Activated T-cell treated with anti-CD3 and anti-CD28 coated beads, Interleukin-2, amount 50 U/mL, for 4 hours (primary cell): ENCODE measurements around the gene TMEM154. TPM values are rescaled to one million over a fixed set of nuclear protein-coding genes. Genes with fewer than 3 reads are reported as not detected.

ENCODE experiments used
- ATAC-seq, 2 donors: fragments of 200-7000 bp; cut with Tn5 transposase; one replicate each; pipeline ENCODE4 v1.10.0; 2021
- DNase-seq: peaks from one replicate; pipeline ENCODE4 v3.0.0-alpha.2; 2020
- H3K27me3 Mint-ChIP-seq: one replicate; pipeline ENCODE4 v1.8.0; 2021; ENCODE audit warnings: low read depth, mixed read lengths
- H3K36me3 Mint-ChIP-seq: one replicate; pipeline ENCODE4 v1.8.0; 2022; ENCODE audit warnings: mixed read lengths; ENCODE audit not compliant: insufficient read depth
- H3K4me1 Mint-ChIP-seq: one replicate; pipeline ENCODE4 v1.8.0; 2021; ENCODE audit warnings: low read depth, mixed read lengths
- H3K4me3 Mint-ChIP-seq: one replicate; pipeline ENCODE4 v1.8.0; 2021; ENCODE audit warnings: mild to moderate bottlenecking, moderate library complexity, mixed read lengths
- H3K9me3 Mint-ChIP-seq: one replicate; pipeline ENCODE4 v1.8.0; 2021; ENCODE audit warnings: mixed read lengths
- total RNA-seq, 3 donors: library from RNA; stranded (reverse); gene quantifications; one replicate each; pipeline ENCODE4 v1.2.1, GENCODE V29; 2021

Gene TMEM154
- total RNA-seq, 3 donors from 2014 or later: 5.6 to 6.2 (median 6.0) TPM

DNA sequence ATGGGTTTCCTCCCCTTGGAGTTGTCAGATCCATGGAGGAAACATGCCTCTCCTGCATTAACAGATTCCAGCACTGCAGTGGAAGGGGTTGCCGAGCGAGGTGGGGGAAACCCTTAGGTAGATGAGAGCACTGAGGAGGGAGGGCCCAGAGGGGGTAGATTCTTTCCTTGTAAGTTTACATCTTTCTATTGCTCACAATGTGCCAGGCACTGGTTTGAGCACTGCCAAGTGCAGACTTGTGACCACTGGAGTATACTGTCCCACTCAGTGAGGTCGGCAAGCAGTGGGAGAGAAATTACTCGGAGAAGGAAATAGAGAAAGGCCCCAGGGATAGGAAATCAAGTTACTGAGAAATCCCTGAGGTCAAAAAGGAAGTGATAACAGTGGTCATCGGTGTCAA is 27.8 kb upstream of the TMEM154 start:
- Mint-ChIP-seq H3K4me3 (no peak overlapping the region), H3K27me3 (no peaks in the 10 kb centered on the region), H3K36me3 (peaks cover 2% of the 10 kb centered on the region), H3K9me3 (peaks cover 13% of the 10 kb centered on the region), H3K4me1 (peaks cover 2% of the 10 kb centered on the region)
- ATAC-seq (no peak), DNase-seq (no peak)

DNA sequence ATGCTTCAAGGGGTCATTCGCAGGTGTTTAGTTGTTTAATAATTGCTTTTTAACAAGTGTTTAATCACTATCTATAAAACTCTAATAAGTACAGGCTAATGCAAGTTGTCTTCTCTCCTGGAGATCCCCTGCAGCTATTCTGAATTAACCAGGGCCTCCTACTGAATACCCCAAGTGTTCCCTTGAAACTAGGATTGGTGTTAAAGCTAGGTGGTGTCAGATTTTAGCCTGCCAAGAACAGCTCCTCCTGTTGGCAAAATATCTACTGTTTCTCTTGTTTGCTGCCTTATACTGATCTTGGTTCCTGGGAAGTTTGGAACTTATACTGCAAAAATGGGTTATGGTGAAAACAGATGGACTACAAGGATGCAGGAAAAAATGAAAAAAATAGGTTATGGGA is 26.1 kb upstream of the TMEM154 start:
- Mint-ChIP-seq H3K36me3 (peaks cover 2% of the 10 kb centered on the region), H3K4me3 (no peak overlapping the region), H3K4me1 (peaks cover 2% of the 10 kb centered on the region), H3K27me3 (peaks cover 2% of the 10 kb centered on the region), H3K9me3 (peaks cover 13% of the 10 kb centered on the region)
- no peak for ATAC-seq
- DNase-seq: no peak

- Mint-ChIP-seq H3K36me3 (peaks cover 2% of the 10 kb centered on the region), H3K27me3 (peaks cover 5% of the 10 kb centered on the region), H3K4me1 (peaks cover under 1% of the 10 kb centered on the region), H3K9me3 (peaks cover 13% of the 10 kb centered on the region), H3K4me3 (no peak overlapping the region)
- ATAC-seq (no peak), DNase-seq (no peak)
These were observed 25.0 kb upstream of the TMEM154 start for GRCh38 chr4:152704788-152705187.

DNA sequence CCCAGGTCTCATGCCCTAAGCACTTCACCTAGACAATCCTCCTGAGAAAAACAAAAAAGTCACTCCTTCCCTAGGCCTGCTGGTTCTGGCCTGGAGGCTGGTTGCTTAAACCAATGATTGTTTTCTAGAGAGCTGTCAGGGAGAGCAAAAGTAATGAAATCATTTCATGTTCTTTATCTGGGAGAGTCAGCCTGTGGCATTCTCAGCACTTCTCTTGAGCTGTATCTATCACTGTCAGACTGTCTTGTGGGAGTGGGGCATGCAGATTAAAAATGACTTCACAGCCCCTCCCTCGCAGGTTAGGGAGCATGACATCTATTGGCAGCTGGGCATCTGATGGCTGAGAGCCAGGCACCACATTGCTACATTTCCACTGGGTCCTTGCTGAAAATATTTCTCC is 20.4 kb upstream of the TMEM154 start:
- peaks cover 10% of the 10 kb centered on the region for H3K9me3 Mint-ChIP-seq
- DNase-seq (no peak), ATAC-seq (no peak)
- no peak overlapping the region for H3K4me3 Mint-ChIP-seq
- H3K36me3 Mint-ChIP-seq: peaks cover 2% of the 10 kb centered on the region
- peaks cover 5% of the 10 kb centered on the region for H3K27me3 Mint-ChIP-seq
- peaks cover 16% of the 10 kb centered on the region for H3K4me1 Mint-ChIP-seq

DNA sequence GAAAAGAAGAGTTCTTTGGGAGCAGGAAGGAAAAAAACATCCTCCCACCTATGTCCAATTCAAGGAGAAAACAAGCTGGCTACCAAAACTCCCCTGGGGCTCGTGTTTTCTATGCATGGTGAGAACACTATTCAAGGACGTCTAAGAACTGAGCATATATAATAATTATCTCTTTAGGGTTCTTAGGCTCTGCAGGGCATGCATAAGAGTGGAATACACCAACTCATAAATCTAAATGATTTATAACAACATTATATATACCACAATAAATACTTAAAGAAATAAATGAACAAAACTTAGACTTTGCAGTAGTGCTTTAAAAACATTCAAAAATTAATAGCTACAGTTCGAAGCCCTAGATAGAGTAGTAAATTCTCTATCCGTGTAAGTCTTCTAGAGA is 19.5 kb upstream of the TMEM154 start:
- no peaks in the 10 kb centered on the region for H3K36me3 Mint-ChIP-seq
- H3K27me3 Mint-ChIP-seq: peaks cover 5% of the 10 kb centered on the region
- H3K4me3 Mint-ChIP-seq: no peak overlapping the region
- no peak for ATAC-seq
- no peak for DNase-seq
- peaks cover 4% of the 10 kb centered on the region for H3K9me3 Mint-ChIP-seq
- peaks cover 16% of the 10 kb centered on the region for H3K4me1 Mint-ChIP-seq

- H3K9me3 Mint-ChIP-seq: no peaks in the 10 kb centered on the region
These were observed 18.3 kb upstream of the TMEM154 start for GRCh38 chr4:152698089-152698499.

DNA sequence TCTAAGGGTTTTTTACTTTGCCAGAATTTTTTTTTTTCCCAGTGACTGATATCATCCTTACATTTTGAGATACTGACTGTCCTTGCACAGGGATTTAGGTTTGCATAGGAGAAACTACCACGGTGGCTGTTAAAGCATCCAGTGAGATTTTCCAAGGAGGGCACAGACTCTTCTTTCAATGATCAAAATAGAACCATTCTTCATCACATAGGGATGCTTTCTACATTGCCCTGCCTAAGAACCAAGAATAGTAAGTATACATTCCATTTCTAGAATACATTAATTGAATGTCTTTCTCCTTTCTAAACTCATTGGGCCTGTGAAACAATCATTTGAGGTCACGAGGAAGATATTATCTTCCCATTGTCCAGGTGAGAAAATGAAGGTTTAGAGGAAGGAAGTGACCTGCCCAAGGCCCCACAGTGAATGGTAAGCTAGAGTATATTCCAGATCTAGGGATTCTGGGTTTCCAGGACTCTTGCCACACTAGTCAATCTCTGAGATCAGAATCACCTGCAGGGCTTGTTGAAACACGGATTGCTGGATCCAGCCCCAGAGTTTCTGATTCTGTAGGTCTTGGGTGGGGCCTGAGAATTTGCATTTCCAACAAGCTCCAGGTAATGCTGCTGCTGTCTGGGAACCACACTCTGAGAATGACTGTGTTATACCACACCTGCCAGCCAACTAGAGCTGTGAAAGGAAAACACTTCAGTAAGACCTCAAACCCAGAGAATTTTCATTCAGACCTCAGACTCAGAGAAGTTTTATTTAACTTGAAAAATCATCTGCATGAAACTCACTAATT is 17.7 kb upstream of the TMEM154 start:
- DNase-seq (no peak), ATAC-seq (no peak)
- Mint-ChIP-seq H3K4me3 (no peak overlapping the region), H3K27me3 (peaks cover 5% of the 10 kb centered on the region), H3K9me3 (no peaks in the 10 kb centered on the region), H3K4me1 (peaks cover 16% of the 10 kb centered on the region), H3K36me3 (no peaks in the 10 kb centered on the region)

More at GRCh38 chr4:152698089-152698499, 18.3 kb upstream of the TMEM154 start:
- peaks cover 16% of the 10 kb centered on the region for H3K4me1 Mint-ChIP-seq
- ATAC-seq (no peak), DNase-seq (no peak)
- H3K4me3 Mint-ChIP-seq: no peak overlapping the region
- no peaks in the 10 kb centered on the region for H3K36me3 Mint-ChIP-seq
- H3K27me3 Mint-ChIP-seq: peaks cover 5% of the 10 kb centered on the region

- Mint-ChIP-seq H3K36me3 (no peaks in the 10 kb centered on the region), H3K9me3 (no peaks in the 10 kb centered on the region), H3K4me1 (peaks cover 16% of the 10 kb centered on the region), H3K27me3 (peaks cover 5% of the 10 kb centered on the region), H3K4me3 (no peak overlapping the region)
- peak; percentile 25 for DNase-seq
- peak; percentile 99 for ATAC-seq
These were observed 17.0 kb upstream of the TMEM154 start for GRCh38 chr4:152696764-152697261.

DNA sequence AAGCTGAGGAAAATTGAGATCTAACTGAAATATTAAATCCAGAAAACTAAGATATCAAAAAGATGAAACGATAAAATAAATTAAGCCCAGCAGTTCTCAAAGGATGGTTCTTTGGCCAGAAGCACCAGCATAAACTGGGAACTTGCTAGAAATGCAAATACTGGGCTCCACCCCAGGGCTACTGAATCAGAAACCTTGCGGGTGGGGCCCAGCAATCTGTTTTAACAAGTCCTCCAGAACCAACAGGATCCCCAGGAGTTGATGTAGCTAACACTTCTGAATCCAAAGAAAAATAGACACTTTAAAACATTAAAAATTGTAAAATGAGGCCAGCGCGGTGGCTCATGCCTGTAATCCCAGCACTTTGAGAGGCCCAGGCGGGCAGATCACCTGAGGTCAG is 14.1 kb upstream of the TMEM154 start:
- Mint-ChIP-seq H3K27me3 (no peaks in the 10 kb centered on the region), H3K4me3 (no peak overlapping the region), H3K36me3 (no peaks in the 10 kb centered on the region), H3K4me1 (peaks cover 16% of the 10 kb centered on the region), H3K9me3 (no peaks in the 10 kb centered on the region)
- DNase-seq (no peak), ATAC-seq (no peak)

- H3K4me3 Mint-ChIP-seq: no peak overlapping the region
- ATAC-seq (no peak), DNase-seq (no peak)
- H3K4me1 Mint-ChIP-seq: peaks cover 3% of the 10 kb centered on the region
- peaks cover 6% of the 10 kb centered on the region for H3K27me3 Mint-ChIP-seq
- no peaks in the 10 kb centered on the region for H3K9me3 Mint-ChIP-seq
- H3K36me3 Mint-ChIP-seq: no peaks in the 10 kb centered on the region
These were observed 12.0 kb upstream of the TMEM154 start for GRCh38 chr4:152691761-152692160.

DNA sequence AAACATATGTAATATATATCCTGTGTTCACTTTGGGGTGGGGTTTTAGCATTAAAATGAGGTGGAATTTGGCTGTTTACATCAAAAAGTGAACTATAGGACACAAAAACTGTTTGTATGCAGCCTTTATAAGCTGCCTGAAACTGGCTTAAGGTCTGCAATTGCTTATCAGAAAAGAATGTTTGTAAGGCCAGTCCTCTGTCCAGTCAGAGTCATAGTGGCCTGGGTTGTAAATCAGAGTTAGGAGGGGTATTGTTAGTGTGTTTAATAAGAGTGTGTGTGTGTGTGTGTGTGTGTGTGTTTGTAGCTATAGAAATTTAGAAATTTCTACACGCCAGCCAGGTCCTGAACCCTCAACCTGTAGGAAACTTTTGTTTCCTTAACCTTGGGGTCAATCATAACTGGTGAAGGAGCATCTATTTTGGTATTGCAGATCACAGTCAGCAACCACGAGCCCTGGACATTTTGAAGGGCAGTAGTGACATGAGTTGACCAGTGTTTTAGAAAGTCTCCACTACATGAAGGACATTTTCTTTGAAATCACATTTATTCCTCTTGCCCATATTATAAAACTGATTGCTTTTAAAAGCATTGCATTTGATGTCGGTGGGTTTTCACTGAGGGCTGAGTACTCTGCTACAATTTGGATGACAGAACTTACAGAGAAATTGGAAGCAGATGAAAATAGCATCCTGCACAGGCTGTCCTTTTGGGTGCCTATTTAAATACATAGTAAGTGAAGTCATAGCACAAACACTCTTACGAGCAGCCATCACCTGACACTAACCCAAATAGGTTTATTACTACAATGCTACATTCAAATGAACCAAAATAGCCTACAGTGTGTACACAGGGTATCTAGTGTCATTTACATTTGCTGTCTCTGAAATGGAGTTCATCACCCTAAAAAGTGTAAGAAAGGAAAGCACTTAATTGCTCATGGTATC is 11.2 kb upstream of the TMEM154 start:
- no peak for DNase-seq
- ATAC-seq: no peak
- Mint-ChIP-seq H3K4me3 (no peak overlapping the region), H3K9me3 (no peaks in the 10 kb centered on the region), H3K27me3 (peaks cover 6% of the 10 kb centered on the region), H3K4me1 (peaks cover 1% of the 10 kb centered on the region), H3K36me3 (no peaks in the 10 kb centered on the region)

DNA sequence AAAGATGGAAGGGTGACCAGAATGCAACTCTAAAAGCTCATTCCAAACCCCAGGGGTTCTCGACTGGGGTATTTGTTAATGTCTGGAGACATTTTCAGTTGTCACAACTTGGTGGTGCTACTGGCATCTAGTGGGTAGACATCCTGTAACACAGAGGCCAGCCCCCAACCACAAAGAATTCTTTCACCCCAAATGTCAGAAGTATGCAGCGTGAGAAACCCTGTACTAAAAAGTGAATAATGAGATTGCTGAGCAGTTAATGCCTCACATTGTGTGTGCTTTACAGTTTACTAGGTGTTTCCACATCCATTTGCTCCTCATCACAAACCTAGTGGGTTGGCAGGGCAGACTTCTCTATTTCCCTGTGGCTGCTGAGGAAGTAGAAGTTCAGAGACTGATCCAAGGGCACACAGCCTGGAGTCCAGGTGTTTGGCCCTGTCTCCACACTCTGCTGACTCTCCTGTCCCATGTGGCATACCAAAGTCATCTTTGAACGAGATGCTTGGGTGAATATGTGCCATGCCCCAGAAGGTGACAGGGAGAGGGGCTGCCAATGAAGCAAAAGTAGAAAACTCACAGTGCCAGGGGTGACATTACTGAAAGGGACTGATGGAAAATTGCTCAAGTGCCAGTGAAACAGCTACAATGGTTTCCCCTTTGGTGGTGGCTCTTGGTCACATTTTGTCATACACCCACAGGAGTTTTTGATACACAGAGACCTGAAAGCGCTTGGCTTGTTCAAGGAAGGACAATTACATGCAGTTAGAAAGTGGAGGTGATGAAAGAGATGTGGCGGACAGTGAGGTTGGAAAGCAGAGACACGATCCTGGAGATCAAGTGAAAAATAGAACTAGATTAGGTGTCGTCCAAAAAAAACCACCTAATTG is 10.1 kb upstream of the TMEM154 start:
- Mint-ChIP-seq H3K36me3 (no peaks in the 10 kb centered on the region), H3K4me3 (no peak overlapping the region)
- no peak for ATAC-seq

GRCh38 chr4:152687974-152688599 is 8.3 kb upstream of the TMEM154 start:
- no peak overlapping the region for H3K4me3 Mint-ChIP-seq
- H3K4me1 Mint-ChIP-seq: peaks cover 7% of the 10 kb centered on the region
- peaks cover 6% of the 10 kb centered on the region for H3K27me3 Mint-ChIP-seq
- H3K9me3 Mint-ChIP-seq: no peaks in the 10 kb centered on the region
- ATAC-seq (no peak), DNase-seq (no peak)
- no peaks in the 10 kb centered on the region for H3K36me3 Mint-ChIP-seq

More for the DNA sequence above, 10.1 kb upstream of the TMEM154 start:
- Mint-ChIP-seq H3K4me1 (no peaks in the 10 kb centered on the region), H3K9me3 (no peaks in the 10 kb centered on the region), H3K27me3 (peaks cover 6% of the 10 kb centered on the region)
- no peak for DNase-seq
